Ovary (tissue), 9 donors: ENCODE measurements around the gene USP10. TPM values are rescaled to one million over a fixed set of nuclear protein-coding genes. Genes with fewer than 3 reads are reported as not detected.

Source experiments
- DNase-seq, 5 donors: peaks; one replicate each; pipeline ENCODE4 v3.0.0-alpha.2; 2019 to 2020
- H3K27ac ChIP-seq, 2 donors: fragments of 200-600 bp; one replicate each; pipeline versions ENCODE4 v1.5.1 to v1.8.0; 2019 to 2022
- H3K27me3 ChIP-seq: fragments of 200-600 bp; one replicate; pipeline ENCODE4 v1.8.0; 2022
- H3K36me3 ChIP-seq: fragments of 200-600 bp; sonication (generic); one replicate; pipeline ENCODE4 v1.5.1; 2019
- H3K4me1 ChIP-seq: one replicate; pipeline ENCODE4 v1.8.1; 2013; ENCODE audit warnings: mild to moderate bottlenecking, moderate library complexity; ENCODE audit not compliant: insufficient read depth
- H3K4me3 ChIP-seq: fragments of 200-600 bp; sonication (generic); one replicate; pipeline ENCODE4 v1.5.1; 2017
- H3K9me3 ChIP-seq, 2 donors: fragments of 200-600 bp in 1 of 2; sonication (generic) in 1 of 2; one replicate each; pipeline versions ENCODE4 v1.5.1 to v1.8.1; 2013 to 2019; ENCODE audit warnings: mild to moderate bottlenecking in 1 of 2, moderate library complexity in 1 of 2
- CTCF ChIP-seq, 3 donors: fragments of 450-650 bp in 2 of 3; fragments of 200-600 bp in 1 of 3; IDR thresholded peaks; one replicate each; pipeline versions ENCODE4 v1.5.1 to v1.8.0; 2016 to 2022; ENCODE audit warnings: antibody characterized with exemption in 3 of 3, mild to moderate bottlenecking in 1 of 3
- EP300 ChIP-seq: sonication (generic); formaldehyde crosslinking; IDR thresholded peaks from one replicate; pipeline ENCODE4 v1.6.1; 2017; ENCODE audit warnings: antibody characterized with exemption
- POLR2A ChIP-seq: fragments of 450-650 bp; IDR thresholded peaks from one replicate; pipeline ENCODE4 v1.6.1; 2017; ENCODE audit warnings: antibody characterized with exemption, mild to moderate bottlenecking, moderate library complexity
- WGBS, 3 donors: extraction: QIAGEN DNeasy Blood & Tissue Kit in 1 of 3; methylation state at CpG; one replicate each; pipeline versions ENCODE4 v1.1.5 to v1.1.7; 2013 to 2017; 5-methylcytosine and 5-hydroxymethylcytosine counted together
- intact Hi-C, 4 donors: fragments of 100-400 bp; cut with DNase I; formaldehyde crosslinking; loops; one replicate each; pipeline versions ENCODE4 v1.11.0 to v1.15.1; 2022 to 2023
- polyA plus RNA-seq, 2 donors: library from polyadenylated mRNA; stranded (reverse); fragments of 200-250 nt in 1 of 2; fragments of 350-450 nt in 1 of 2; fragmentation: Illumina TruSeq in 1 of 2; extraction: RNeasy Lipid Tissue Mini Kit (QIAGEN cat#74804) in 1 of 2; gene quantifications; one replicate each; pipeline ENCODE4 v1.2.3, GENCODE V29; 2013 to 2014
- total RNA-seq, 7 donors: library from RNA; depleted of rRNA in 2 of 7; stranded (reverse); fragments of >200 nt in 2 of 7; fragmentation: NEBNext Ultra II Directional in 3 of 7; extraction: Animal tissue kit (Norgen Biotek cat#: 25700) in 3 of 7; gene quantifications; one replicate each; pipeline versions ENCODE4 v1.1.0 to v1.2.4, GENCODE V29; 2016 to 2023
- donor health status: DM: no; HTN: no; CAD: no; lungs with moderate emphysema.
- donor health status: DM: no; HTN: no; CAD: no.
- donor health status: Bipolar disorder and iron deficiency.
- donor health status: DM: yes; HTN: yes; CAD: no.
- donor health status: DM: no; HTN: no; CAD: no.
- donor health status: DM: yes; HTN: yes; CAD: no.

USP10 gene
- total and polyA plus RNA-seq, 9 donors: 24.6 to 98.8 (median 71.4) TPM

GRCh38 chr16:84815462-84815861 is 115.7 kb downstream of the USP10 start:
- DNase-seq: peak in 1 of 5 donors; percentile 21
- Histone ChIP-seq H3K4me1 (no peaks in the 10 kb centered on the region), H3K36me3 (no peaks in the 10 kb centered on the region), H3K27me3 (no peaks in the 10 kb centered on the region), H3K27ac (no peak overlapping the region), H3K4me3 (no peak overlapping the region), H3K9me3 (no peaks in the 10 kb centered on the region)
- WGBS, 3 donors: 62 to 81% (median 74%) methylated on average over 7 of the region's 7 CpGs
- intact Hi-C loops: no loop called here
- TF ChIP-seq CTCF (IDR thresholded peaks at IDR 0.05): no peak
- no peak for TF ChIP-seq POLR2A
- no peak for TF ChIP-seq EP300

- Histone ChIP-seq H3K36me3 (no peaks in the 10 kb centered on the region), H3K27ac (no peak overlapping the region), H3K9me3 (no peaks in the 10 kb centered on the region), H3K27me3 (no peaks in the 10 kb centered on the region), H3K4me3 (no peak overlapping the region), H3K4me1 (peaks cover 2% of the 10 kb centered on the region)
- TF ChIP-seq POLR2A (no peak), CTCF (IDR thresholded peaks at IDR 0.05) (no peak), EP300 (no peak)
- intact Hi-C loops: no loop called here
- peak in 1 of 5 donors; percentile 12 for DNase-seq
- 57 to 65% (median 64%) methylated on average over 7 of the region's 7 CpGs for WGBS, 3 donors
Measured at GRCh38 chr16:84816023-84816422, 116.2 kb downstream of the USP10 start.

- no peaks in the 10 kb centered on the region for H3K36me3 ChIP-seq
- no peak overlapping the region for H3K4me3 ChIP-seq
- peaks cover 5% of the 10 kb centered on the region for H3K4me1 ChIP-seq
- 68 to 74% (median 70%) methylated on average over 10 of the region's 10 CpGs for WGBS, 3 donors
- H3K27me3 ChIP-seq: no peaks in the 10 kb centered on the region
- H3K9me3 ChIP-seq: no peaks in the 10 kb centered on the region
- peak in 1 of 5 donors; percentile 12 for DNase-seq
- TF ChIP-seq POLR2A (no peak), CTCF (IDR thresholded peaks at IDR 0.05) (no peak), EP300 (no peak)
- H3K27ac ChIP-seq: no peak overlapping the region
- intact Hi-C loops: no loop called here
Measured at GRCh38 chr16:84816485-84816884, 116.7 kb downstream of the USP10 start.

DNA sequence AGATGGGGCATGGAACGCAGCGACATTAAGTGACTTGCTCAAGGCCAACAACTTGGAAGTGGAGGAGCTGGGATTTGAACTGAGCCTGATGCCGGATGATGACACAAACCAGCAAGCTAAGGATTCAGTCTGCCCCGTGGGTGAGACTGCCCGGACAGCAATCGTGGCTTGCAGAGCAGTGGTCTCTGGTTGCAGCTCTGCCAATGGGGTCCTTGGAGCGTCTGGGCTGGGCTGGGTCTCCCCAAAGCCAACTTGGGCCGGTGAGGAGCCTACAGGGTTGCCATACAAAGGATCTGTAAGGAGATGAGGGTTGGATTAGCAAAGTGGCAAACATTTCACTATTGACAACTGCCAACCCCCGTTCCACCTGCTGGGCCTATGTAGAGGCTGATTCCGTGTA is 117.4 kb downstream of the USP10 start:
- H3K36me3 ChIP-seq: no peaks in the 10 kb centered on the region
- H3K27me3 ChIP-seq: no peaks in the 10 kb centered on the region
- WGBS, 3 donors: 90 to 96% (median 95%) methylated on average over 10 of the region's 10 CpGs
- peak in 1 of 5 donors; percentile 12 for DNase-seq
- H3K4me1 ChIP-seq: peaks cover 5% of the 10 kb centered on the region
- intact Hi-C loops: no loop called here
- TF ChIP-seq CTCF (IDR thresholded peaks at IDR 0.05) (no peak), POLR2A (no peak), EP300 (no peak)
- H3K27ac ChIP-seq: no peak overlapping the region
- H3K9me3 ChIP-seq: no peaks in the 10 kb centered on the region
- H3K4me3 ChIP-seq: no peak overlapping the region
